IMR-90 (cell line): Measurements from ENCODE around the gene FGGY. TPM values are rescaled to one million over a fixed set of nuclear protein-coding genes. Genes with fewer than 3 reads are reported as not detected.

Experiments used
- ATAC-seq: fragments of 200-7000 bp; cut with Tn5 transposase; 2 replicates; pipeline ENCODE4 v1.9.1; 2020; ENCODE audit warnings: low read depth, mild to moderate bottlenecking, moderate library complexity
- BruUV-seq: library from RNA; stranded (reverse); fragments of 400-500 nt; replicated peaks from 2 replicates; lab custom pipeline; 2021; lab: Mats Ljungman, UMichigan
- CTCF ChIA-PET: fragments of 300-600 bp; formaldehyde crosslinking; extraction: SDS; loops from one replicate; lab custom pipeline; 2021; ENCODE audit warnings: antibody characterized with exemption; lab: Yijun Ruan, JAX
- POLR2A ChIA-PET: fragments of 300-600 bp; sonication (Branson Sonifier 250); formaldehyde crosslinking; loops from one replicate; lab custom pipeline; 2022; ENCODE audit warnings: antibody characterized with exemption; ENCODE audit not compliant: unreplicated experiment; lab: Charles Lee
- DNase-seq: peaks from one replicate; pipeline ENCODE4 v3.0.0; 2013
- H2AFZ ChIP-seq: replicated peaks from 2 replicates; pipeline ENCODE3; 2013; ENCODE audit warnings: low read length, mild to moderate bottlenecking; ENCODE audit not compliant: poor library complexity
- H2AK5ac ChIP-seq: 2 replicates; pipeline ENCODE4 v1.6.1; 2013; ENCODE audit warnings: low read depth, low read length, inconsistent platforms
- H2AK9ac ChIP-seq: replicated peaks from 2 replicates; pipeline ENCODE3; 2013; ENCODE audit warnings: mild to moderate bottlenecking, low read depth, low read length, moderate library complexity; ENCODE audit not compliant: poor library complexity
- H2BK120ac ChIP-seq: 2 replicates; pipeline ENCODE4 v1.6.1; 2013; ENCODE audit warnings: low read depth, low read length, inconsistent platforms
- H2BK15ac ChIP-seq: 3 replicates; pipeline ENCODE4 v1.6.1; 2013; ENCODE audit warnings: low read depth, low read length, inconsistent platforms
- H2BK20ac ChIP-seq: 2 replicates; pipeline ENCODE4 v1.6.1; 2013; ENCODE audit warnings: low read depth, mild to moderate bottlenecking, inconsistent platforms, low read length, moderate library complexity
- H2BK5ac ChIP-seq: 2 replicates; pipeline ENCODE4 v1.6.1; 2013; ENCODE audit warnings: mild to moderate bottlenecking, low read depth, low read length, inconsistent platforms; ENCODE audit not compliant: poor library complexity, severe bottlenecking
- H3K14ac ChIP-seq: replicated peaks from 2 replicates; pipeline ENCODE4 v1.6.1; 2013; ENCODE audit warnings: low read depth, low read length, inconsistent platforms
- H3K18ac ChIP-seq: 2 replicates; pipeline ENCODE4 v1.6.1; 2013; ENCODE audit warnings: low read depth, low read length, control low read depth
- H3K23ac ChIP-seq: 2 replicates; pipeline ENCODE4 v1.6.1; 2013; ENCODE audit warnings: low read depth, low read length, inconsistent platforms
- H3K27ac ChIP-seq: 2 replicates; pipeline ENCODE4 v1.5.1; 2013; ENCODE audit warnings: mild to moderate bottlenecking, control low read depth, low read length; ENCODE audit not compliant: insufficient read depth
- H3K27me3 ChIP-seq: 2 replicates; pipeline ENCODE4 v1.6.1; 2013; ENCODE audit warnings: low read length; ENCODE audit not compliant: control insufficient read depth, insufficient read depth
- H3K36me3 ChIP-seq: 2 replicates; pipeline ENCODE4 v1.6.1; 2013; ENCODE audit warnings: low read length, mixed read lengths; ENCODE audit not compliant: control insufficient read depth, insufficient read depth
- H3K4ac ChIP-seq: 2 replicates; pipeline ENCODE4 v1.6.1; 2013; ENCODE audit warnings: low read depth, low read length, inconsistent platforms
- H3K4me1 ChIP-seq: 2 replicates; pipeline ENCODE4 v1.6.1; 2013; ENCODE audit warnings: low read length, mixed read lengths; ENCODE audit not compliant: control insufficient read depth, insufficient read depth
- H3K4me2 ChIP-seq: 2 replicates; pipeline ENCODE4 v1.6.1; 2013; ENCODE audit warnings: low read depth, mild to moderate bottlenecking, control low read depth, low read length, moderate library complexity
- H3K4me3 ChIP-seq: 2 replicates; pipeline ENCODE4 v1.5.1; 2013; ENCODE audit warnings: low read depth, mild to moderate bottlenecking, control low read depth, low read length, moderate library complexity; ENCODE audit not compliant: insufficient read depth
- H3K56ac ChIP-seq: 2 replicates; pipeline ENCODE4 v1.6.1; 2013; ENCODE audit warnings: low read length, inconsistent platforms; ENCODE audit not compliant: insufficient read depth; ENCODE audit errors: extremely low read depth
- H3K79me1 ChIP-seq, 2 experiments: 2 replicates each; pipeline ENCODE4 v1.6.1; 2013; ENCODE audit warnings: low read length in 2 of 2, inconsistent platforms in 1 of 2, low read depth in 1 of 2
- H3K9ac ChIP-seq: 2 replicates; pipeline ENCODE4 v1.6.1; 2013; ENCODE audit warnings: low read depth, low read length, control low read depth
- H3K9me1 ChIP-seq: 2 replicates; pipeline ENCODE4 v1.6.1; 2013; ENCODE audit warnings: low read length, inconsistent platforms; ENCODE audit not compliant: insufficient read depth
- H3K9me3 ChIP-seq: 2 replicates; pipeline ENCODE4 v1.6.1; 2013; ENCODE audit warnings: low read length; ENCODE audit not compliant: control insufficient read depth, insufficient read depth
- H4K20me1 ChIP-seq: 2 replicates; pipeline ENCODE4 v1.6.1; 2013; ENCODE audit warnings: low read length, inconsistent platforms; ENCODE audit not compliant: insufficient read depth
- H4K5ac ChIP-seq: 2 replicates; pipeline ENCODE4 v1.6.1; 2013; ENCODE audit warnings: mild to moderate bottlenecking, low read depth, low read length, control low read depth
- H4K8ac ChIP-seq, 2 experiments: 2 replicates each; pipeline ENCODE4 v1.6.1; 2013; ENCODE audit warnings: low read depth in 2 of 2, low read length in 2 of 2, control low read depth in 1 of 2, inconsistent platforms in 1 of 2
- H4K91ac ChIP-seq: 2 replicates; pipeline ENCODE4 v1.6.1; 2013; ENCODE audit warnings: low read depth, low read length, inconsistent platforms; ENCODE audit not compliant: insufficient read depth
- BHLHE40 ChIP-seq: fragments of 150-350 bp; IDR thresholded peaks from 2 replicates; pipeline ENCODE4 v1.6.1; 2016; ENCODE audit warnings: mild to moderate bottlenecking, low read depth, low read length
- CEBPB ChIP-seq: IDR thresholded peaks from 2 replicates; pipeline ENCODE4 v1.6.1; 2012; ENCODE audit warnings: low read depth, low read length, improper control_type of control experiment
- CHD1 ChIP-seq: IDR thresholded peaks from 2 replicates; pipeline ENCODE4 v1.6.1; 2012; ENCODE audit warnings: low read depth, low read length, improper control_type of control experiment
- ELK1 ChIP-seq: fragments of 150-350 bp; IDR thresholded peaks from 2 replicates; pipeline ENCODE4 v1.6.1; 2016; ENCODE audit warnings: low read depth, mild to moderate bottlenecking, low read length, moderate library complexity, borderline replicate concordance
- FOS ChIP-seq: fragments of 150-350 bp; IDR thresholded peaks from 2 replicates; pipeline ENCODE4 v1.6.1; 2016; ENCODE audit warnings: low read depth, low read length
- MAFK ChIP-seq: IDR thresholded peaks from 2 replicates; pipeline ENCODE4 v1.6.1; 2012; ENCODE audit warnings: low read depth, low read length, improper control_type of control experiment
- MAZ ChIP-seq: IDR thresholded peaks from 2 replicates; pipeline ENCODE4 v1.6.1; 2012; ENCODE audit warnings: low read depth, mild to moderate bottlenecking, low read length, improper control_type of control experiment, moderate library complexity, borderline replicate concordance
- MXI1 ChIP-seq: IDR thresholded peaks from 2 replicates; pipeline ENCODE4 v1.6.1; 2012; ENCODE audit warnings: low read depth, mild to moderate bottlenecking, low read length, moderate library complexity, borderline replicate concordance
- NFE2L2 ChIP-seq: fragments of 150-350 bp; IDR thresholded peaks from 2 replicates; pipeline ENCODE4 v1.6.1; 2016; ENCODE audit warnings: low read depth, mild to moderate bottlenecking, low read length
- POLR2A ChIP-seq: IDR thresholded peaks from 2 replicates; pipeline ENCODE4 v1.6.1; 2012; ENCODE audit warnings: mild to moderate bottlenecking, low read depth, low read length
- RAD21 ChIP-seq: IDR thresholded peaks from 2 replicates; pipeline ENCODE4 v1.6.1; 2012; ENCODE audit warnings: low read length, improper control_type of control experiment
- RCOR1 ChIP-seq: IDR thresholded peaks from 2 replicates; pipeline ENCODE4 v1.6.1; 2012; ENCODE audit warnings: mild to moderate bottlenecking, low read length, improper control_type of control experiment; ENCODE audit not compliant: insufficient replicate concordance
- RFX5 ChIP-seq: IDR thresholded peaks from 2 replicates; pipeline ENCODE4 v1.8.0; 2012; ENCODE audit warnings: low read depth, mild to moderate bottlenecking, low read length, moderate library complexity
- SMC3 ChIP-seq: fragments of 150-350 bp; IDR thresholded peaks from 2 replicates; pipeline ENCODE4 v1.6.1; 2016; ENCODE audit warnings: low read depth, mild to moderate bottlenecking, antibody characterized with exemption, low read length, moderate library complexity
- dilution Hi-C: fragments of 300-500 bp; cut with HindIII; formaldehyde crosslinking; loops from one replicate; pipeline ENCODE4 v1.14.3; 2018; ENCODE audit warnings: low sequenced_read_pairs; ENCODE audit not compliant: unreplicated experiment
- in situ Hi-C: fragments of 300-500 bp; cut with MboI; formaldehyde crosslinking; loops from 3 replicates; pipeline ENCODE4 v1.14.3; 2019; ENCODE audit warnings: low sequenced_read_pairs, inconsistent platforms, mixed read lengths
- intact Hi-C: fragments of 100-400 bp; cut with micrococcal nuclease; formaldehyde crosslinking; loops from 2 replicates; pipeline ENCODE4 v1.10.0; 2022
- polyA plus RNA-seq, 3 experiments: library from polyadenylated mRNA; depleted of rRNA; stranded (reverse); fragments of >200 nt; gene quantifications; 2 replicates each; pipeline ENCODE4 v1.2.3, GENCODE V29; 2012; ENCODE audit warnings: low replicate concordance in 1 of 3
- total RNA-seq: library from RNA; depleted of rRNA; stranded (reverse); fragments of >200 nt; gene quantifications from 2 replicates; pipeline ENCODE4 v1.2.3, GENCODE V29; 2012
- TF ChIP-seq, protein P1 (sequence below): fragments of 150-350 bp; IDR thresholded peaks from 2 replicates; pipeline ENCODE4 v1.6.1; 2017; ENCODE audit warnings: mild to moderate bottlenecking, antibody characterized with exemption, low read length, low read depth
- TF ChIP-seq, protein P2 (sequence below): conservative IDR thresholded peaks from 2 replicates; pipeline ENCODE4 v1.5.1; 2012; ENCODE audit warnings: mild to moderate bottlenecking, low read depth, low read length, improper control_type of control experiment

Gene FGGY
- total and polyA plus RNA-seq, 2 of the 4 experiments (the other 2 are of a cell fraction) = 5.6 to 14.0 TPM

GRCh38 chr1:59788825-59789224 lies 491.9 kb downstream of the FGGY start:
- H2AK9ac ChIP-seq = no peak overlapping the region
- no peak overlapping the region for H3K9ac ChIP-seq
- no peaks in the 10 kb centered on the region for H3K27me3 ChIP-seq
- no TSS peak for BruUV-seq
- no peak overlapping the region for H2BK120ac ChIP-seq
- in situ Hi-C loops (no loop called here), intact Hi-C loops (no loop called here), dilution Hi-C loops (no loop called here)
- no peak overlapping the region for H3K56ac ChIP-seq
- H4K20me1 ChIP-seq = no peaks in the 10 kb centered on the region
- H3K4me2 ChIP-seq = no peak overlapping the region
- H3K4me3 ChIP-seq = no peak overlapping the region
- H3K23ac ChIP-seq = no peak overlapping the region
- H3K9me3 ChIP-seq = no peaks in the 10 kb centered on the region
- no peak overlapping the region for H3K14ac ChIP-seq
- H3K27ac ChIP-seq = no peak overlapping the region
- H3K4me1 ChIP-seq = no peaks in the 10 kb centered on the region
- H3K36me3 ChIP-seq = no peaks in the 10 kb centered on the region
- POLR2A ChIA-PET = no interaction called here
- no peak overlapping the region for H2AFZ ChIP-seq
- H3K9me1 ChIP-seq = no peaks in the 10 kb centered on the region
- H3K4ac ChIP-seq = no peak overlapping the region
- H3K18ac ChIP-seq = no peak overlapping the region
- H2BK5ac ChIP-seq = no peak overlapping the region
- CTCF ChIA-PET = interaction anchor here (0.6 kb wide), 1 partner anchor 48 kb away, joined by 3 read pairs; no protein-coding TSS in a partner anchor
- ATAC-seq = no peak
- no peak overlapping the region for H2BK15ac ChIP-seq
- TF ChIP-seq MXI1 (no peak), NFE2L2 (no peak), RAD21 (no peak), SMC3 (no peak), MAFK (no peak), RFX5 (no peak), MAZ (no peak), FOS (no peak), BHLHE40 (no peak), POLR2A (no peak), CEBPB (no peak), ELK1 (no peak), CHD1 (no peak), RCOR1 (no peak)
- TF ChIP-seq, protein P1, sequence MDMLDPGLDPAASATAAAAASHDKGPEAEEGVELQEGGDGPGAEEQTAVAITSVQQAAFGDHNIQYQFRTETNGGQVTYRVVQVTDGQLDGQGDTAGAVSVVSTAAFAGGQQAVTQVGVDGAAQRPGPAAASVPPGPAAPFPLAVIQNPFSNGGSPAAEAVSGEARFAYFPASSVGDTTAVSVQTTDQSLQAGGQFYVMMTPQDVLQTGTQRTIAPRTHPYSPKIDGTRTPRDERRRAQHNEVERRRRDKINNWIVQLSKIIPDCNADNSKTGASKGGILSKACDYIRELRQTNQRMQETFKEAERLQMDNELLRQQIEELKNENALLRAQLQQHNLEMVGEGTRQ = no peak
- TF ChIP-seq, protein P2, sequence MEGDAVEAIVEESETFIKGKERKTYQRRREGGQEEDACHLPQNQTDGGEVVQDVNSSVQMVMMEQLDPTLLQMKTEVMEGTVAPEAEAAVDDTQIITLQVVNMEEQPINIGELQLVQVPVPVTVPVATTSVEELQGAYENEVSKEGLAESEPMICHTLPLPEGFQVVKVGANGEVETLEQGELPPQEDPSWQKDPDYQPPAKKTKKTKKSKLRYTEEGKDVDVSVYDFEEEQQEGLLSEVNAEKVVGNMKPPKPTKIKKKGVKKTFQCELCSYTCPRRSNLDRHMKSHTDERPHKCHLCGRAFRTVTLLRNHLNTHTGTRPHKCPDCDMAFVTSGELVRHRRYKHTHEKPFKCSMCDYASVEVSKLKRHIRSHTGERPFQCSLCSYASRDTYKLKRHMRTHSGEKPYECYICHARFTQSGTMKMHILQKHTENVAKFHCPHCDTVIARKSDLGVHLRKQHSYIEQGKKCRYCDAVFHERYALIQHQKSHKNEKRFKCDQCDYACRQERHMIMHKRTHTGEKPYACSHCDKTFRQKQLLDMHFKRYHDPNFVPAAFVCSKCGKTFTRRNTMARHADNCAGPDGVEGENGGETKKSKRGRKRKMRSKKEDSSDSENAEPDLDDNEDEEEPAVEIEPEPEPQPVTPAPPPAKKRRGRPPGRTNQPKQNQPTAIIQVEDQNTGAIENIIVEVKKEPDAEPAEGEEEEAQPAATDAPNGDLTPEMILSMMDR = no peak
- H3K79me1 ChIP-seq = no peaks in the 10 kb centered on the region
- H2AK5ac ChIP-seq = no peak overlapping the region
- H4K5ac ChIP-seq = no peak overlapping the region
- no peak for DNase-seq
- no peak overlapping the region for H4K91ac ChIP-seq
- H2BK20ac ChIP-seq = no peak overlapping the region
- H4K8ac ChIP-seq = no peak overlapping the region
